HPDE6-E6E7 (cell line): ENCODE data around the gene PLPP7.
"Not testable (repeated sequence)": the region's sequence is repeated elsewhere in the genome, so short reads cannot be mapped to it uniquely, and the experiment has no call there.

Source experiments
- DNase-seq: peaks from one replicate; pipeline ENCODE4 v3.0.0; 2011; ENCODE audit warnings: missing footprints; ENCODE audit errors: extremely low spot score

PLPP7 gene

GRCh38 chr9:131289301-131290035 lies at the start of gene PLPP7:
PLPP7 (plus strand) TSS chr9:131289723; CDS start chr9:131289998, 275 bp downstream.
- DNase-seq = no peak

GRCh38 chr9:131240047-131240921 lies 49.2 kb upstream of the PLPP7 start:
- no peak for DNase-seq

GRCh38 chr9:131244331-131244730 lies 45.2 kb upstream of the PLPP7 start:
- DNase-seq = not testable (repeated sequence)

- DNase-seq = no peak
These were observed 42.9 kb upstream of the PLPP7 start for GRCh38 chr9:131246618-131247017.

- DNase-seq = no peak
These were observed 37.4 kb upstream of the PLPP7 start for GRCh38 chr9:131252120-131252519.

GRCh38 chr9:131253891-131254491 lies 35.5 kb upstream of the PLPP7 start:
- DNase-seq = no peak

GRCh38 chr9:131254626-131255025 lies 34.9 kb upstream of the PLPP7 start:
- DNase-seq = no peak

- no peak for DNase-seq
These were observed 33.8 kb upstream of the PLPP7 start for GRCh38 chr9:131255676-131256197.

- no peak for DNase-seq
These were observed 32.1 kb upstream of the PLPP7 start for GRCh38 chr9:131257266-131258025.

GRCh38 chr9:131258186-131258585 lies 31.3 kb upstream of the PLPP7 start:
- no peak for DNase-seq

GRCh38 chr9:131258698-131259431 lies 30.7 kb upstream of the PLPP7 start:
- no peak for DNase-seq

GRCh38 chr9:131259432-131259898 lies 30.1 kb upstream of the PLPP7 start:
- DNase-seq = no peak

GRCh38 chr9:131259916-131260597 lies 29.5 kb upstream of the PLPP7 start:
- DNase-seq = no peak

GRCh38 chr9:131260751-131261452 lies 28.6 kb upstream of the PLPP7 start:
- no peak for DNase-seq

- no peak for DNase-seq
These were observed 27.0 kb upstream of the PLPP7 start for GRCh38 chr9:131262327-131263032.

GRCh38 chr9:131263033-131263343 lies 26.5 kb upstream of the PLPP7 start:
- DNase-seq = not testable (repeated sequence)

- DNase-seq = no peak
These were observed 25.8 kb upstream of the PLPP7 start for GRCh38 chr9:131263701-131264100.

- DNase-seq = no peak
These were observed 25.3 kb upstream of the PLPP7 start for GRCh38 chr9:131264231-131264630.
